ENCODE data around the gene ACAP3. TPM values are rescaled to one million over a fixed set of nuclear protein-coding genes. Genes with fewer than 3 reads are reported as not detected.

ACAP3 gene, protein sequence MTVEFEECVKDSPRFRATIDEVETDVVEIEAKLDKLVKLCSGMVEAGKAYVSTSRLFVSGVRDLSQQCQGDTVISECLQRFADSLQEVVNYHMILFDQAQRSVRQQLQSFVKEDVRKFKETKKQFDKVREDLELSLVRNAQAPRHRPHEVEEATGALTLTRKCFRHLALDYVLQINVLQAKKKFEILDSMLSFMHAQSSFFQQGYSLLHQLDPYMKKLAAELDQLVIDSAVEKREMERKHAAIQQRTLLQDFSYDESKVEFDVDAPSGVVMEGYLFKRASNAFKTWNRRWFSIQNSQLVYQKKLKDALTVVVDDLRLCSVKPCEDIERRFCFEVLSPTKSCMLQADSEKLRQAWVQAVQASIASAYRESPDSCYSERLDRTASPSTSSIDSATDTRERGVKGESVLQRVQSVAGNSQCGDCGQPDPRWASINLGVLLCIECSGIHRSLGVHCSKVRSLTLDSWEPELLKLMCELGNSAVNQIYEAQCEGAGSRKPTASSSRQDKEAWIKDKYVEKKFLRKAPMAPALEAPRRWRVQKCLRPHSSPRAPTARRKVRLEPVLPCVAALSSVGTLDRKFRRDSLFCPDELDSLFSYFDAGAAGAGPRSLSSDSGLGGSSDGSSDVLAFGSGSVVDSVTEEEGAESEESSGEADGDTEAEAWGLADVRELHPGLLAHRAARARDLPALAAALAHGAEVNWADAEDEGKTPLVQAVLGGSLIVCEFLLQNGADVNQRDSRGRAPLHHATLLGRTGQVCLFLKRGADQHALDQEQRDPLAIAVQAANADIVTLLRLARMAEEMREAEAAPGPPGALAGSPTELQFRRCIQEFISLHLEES
- total RNA-seq (10 to 100 TPM; 59.7 to 65.6 TPM), polyA plus RNA-seq (1 to 10 TPM; 5.4 to 6.9 TPM)

DNA sequence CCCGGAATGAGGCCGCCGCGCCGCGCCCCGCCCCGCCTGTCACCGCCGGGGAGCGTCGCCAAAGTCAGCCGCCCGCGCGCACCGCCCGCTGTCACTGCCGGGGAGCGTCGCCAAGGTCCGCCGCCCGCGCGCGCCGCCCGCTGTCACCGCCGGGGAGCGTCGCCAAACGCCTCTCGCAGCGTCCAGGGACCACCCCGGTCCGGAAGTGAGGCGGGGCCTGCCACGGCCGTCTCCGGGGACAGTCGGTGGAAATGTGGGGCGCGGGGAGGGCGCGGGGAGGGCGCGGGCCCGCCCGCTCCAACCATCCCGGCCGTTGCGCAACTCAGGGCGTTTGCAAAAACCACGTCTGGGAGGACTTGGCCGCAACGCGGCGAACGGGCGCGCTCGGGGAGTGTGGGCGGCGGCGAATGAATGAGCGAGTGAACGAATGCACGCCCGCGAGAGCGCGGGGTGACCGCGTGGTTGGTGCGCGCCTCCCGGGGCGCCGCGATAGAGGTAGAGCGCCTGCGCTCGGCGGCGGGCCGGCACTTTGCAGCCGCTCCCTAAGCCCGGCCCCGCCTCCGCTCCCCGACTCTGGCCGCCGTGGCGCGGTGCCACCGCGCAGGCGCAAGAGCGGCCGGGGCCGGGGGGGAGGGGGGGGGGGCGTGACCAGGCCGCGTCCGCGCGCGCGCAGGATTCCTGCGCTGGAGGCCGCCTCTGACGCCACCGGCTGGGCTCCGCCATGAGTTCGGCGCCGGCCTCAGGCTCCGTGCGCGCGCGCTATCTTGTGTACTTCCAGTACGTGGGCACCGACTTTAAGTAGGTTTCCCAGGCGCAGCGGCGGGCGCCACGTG lies at the start of gene ACAP3, which contains the start of gene PUSL1:
Gene ACAP3 (minus strand): TSS at position 8 of the 833 bp plus-strand sequence. CDS start 115 bp downstream, outside the sequence.
Gene PUSL1 (plus strand): TSS at position 675 of the 833 bp plus-strand sequence. CDS start 47 bp downstream, at position 722.
- CTCF ChIA-PET (ENCODE audit: partially characterized antibody) = no interaction called here

DNA sequence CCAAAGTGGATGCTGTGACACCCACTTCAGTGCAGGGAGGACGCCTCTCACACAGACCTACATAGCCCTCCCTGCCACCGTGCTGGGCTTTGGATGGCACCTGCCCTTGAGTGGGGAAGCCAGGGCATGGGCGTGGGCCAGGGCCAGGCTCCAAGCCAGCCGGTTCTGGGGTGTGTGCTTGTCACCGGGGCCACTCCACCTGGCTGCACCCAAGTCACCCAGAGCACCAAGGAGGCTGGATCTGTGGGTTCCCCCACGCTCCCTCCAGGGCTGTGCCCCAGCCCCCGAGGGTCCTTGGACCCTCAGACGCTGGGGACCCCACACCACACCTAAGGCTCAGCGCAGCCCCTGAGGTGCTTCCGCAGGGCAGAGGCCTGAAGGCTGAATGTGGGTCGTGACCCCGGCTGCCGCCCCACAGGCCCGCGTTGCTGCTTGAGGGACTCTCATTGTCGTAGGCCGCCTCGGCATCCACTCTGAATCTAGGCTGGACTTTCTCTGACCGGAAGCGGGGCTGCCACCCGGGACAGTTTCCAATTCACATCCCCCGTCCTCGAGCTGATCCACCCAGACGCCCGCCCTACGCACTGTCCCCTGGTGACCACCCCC lies 49.2 kb upstream of the ACAP3 start:
- no peak overlapping the region for H3K4me3 ChIP-seq (ENCODE audit: low read length in 2 of 2)
- no peaks in the 10 kb centered on the region for H3K9me3 ChIP-seq (ENCODE audit: control insufficient read depth in 1 of 2, low read length in 2 of 2)
- POLR2A ChIA-PET (ENCODE audit: partially characterized antibody) = interaction anchor here (0.6 kb wide), 1 partner anchor 337 kb away, joined by 3 read pairs; no protein-coding TSS in a partner anchor
- no peaks in the 10 kb centered on the region for H3K36me3 Mint-ChIP-seq
- H3K9me3 Mint-ChIP-seq = peaks cover 0 to 2% (median 0%) of the 10 kb centered on the region in 8 donors
- no peak overlapping the region for H3K27ac Mint-ChIP-seq
- H3K27ac ChIP-seq (ENCODE audit: low read depth, low read length) = no peak overlapping the region
- H3K36me3 ChIP-seq (ENCODE audit: insufficient read depth, low read length) = no peaks in the 10 kb centered on the region
- H3K27me3 ChIP-seq (ENCODE audit: insufficient read depth, low read length) = no peaks in the 10 kb centered on the region
- H3K4me1 Mint-ChIP-seq = peaks cover 6 to 26% (median 13%) of the 10 kb centered on the region in 4 donors
- peaks cover 6 to 17% of the 10 kb centered on the region in 2 donors for H3K27me3 Mint-ChIP-seq
- CTCF ChIA-PET (ENCODE audit: partially characterized antibody) = no interaction called here
- no peak overlapping the region for H3K4me3 Mint-ChIP-seq
- DNase-seq = no peak
- intact Hi-C loops (cut with micrococcal nuclease) = no loop called here
- peaks cover 26% of the 10 kb centered on the region for H3K4me1 ChIP-seq (ENCODE audit: insufficient read depth, low read length)

More for the DNA sequence above, at the start of gene ACAP3, which contains the start of gene PUSL1:
- Mint-ChIP-seq H3K36me3 (peaks cover 0 to 12% of the 10 kb centered on the region in 2 donors), H3K27me3 (no peaks in the 10 kb centered on the region), H3K4me1 (peaks cover 13 to 29% (median 20%) of the 10 kb centered on the region in 4 donors), H3K27ac (peak within 1 kb of the TSS; percentile 89 to 96 (median 91)), H3K9me3 (peaks cover 0 to 2% (median 0%) of the 10 kb centered on the region in 8 donors), H3K4me3 (peak within 1 kb of the TSS; percentile 86 to 92 (median 89))
- Histone ChIP-seq H3K4me3 (ENCODE audit: low read length in 2 of 2) (peak within 1 kb of the TSS; percentile 61 to 83), H3K4me1 (ENCODE audit: insufficient read depth, low read length) (peaks cover 36% of the 10 kb centered on the region), H3K36me3 (ENCODE audit: insufficient read depth, low read length) (peaks cover 12% of the 10 kb centered on the region), H3K27ac (ENCODE audit: low read depth, low read length) (peak within 1 kb of the TSS; percentile 77), H3K9me3 (ENCODE audit: control insufficient read depth in 1 of 2, low read length in 2 of 2) (no peaks in the 10 kb centered on the region), H3K27me3 (ENCODE audit: insufficient read depth, low read length) (no peaks in the 10 kb centered on the region)
- peak; percentile 92 to 94 (median 92) for DNase-seq
- intact Hi-C loops (cut with micrococcal nuclease) = loop anchor here (1.0 kb wide), 7 partner anchors 16 to 239 kb away; partner anchors contain the start of genes AURKAIP1, B3GALT6, C1orf159 and CPTP
- POLR2A ChIA-PET (ENCODE audit: partially characterized antibody) = interaction anchor here (3.4 kb wide), 1 partner anchor 17 kb away, joined by 14 read pairs; no protein-coding TSS in a partner anchor

DNA sequence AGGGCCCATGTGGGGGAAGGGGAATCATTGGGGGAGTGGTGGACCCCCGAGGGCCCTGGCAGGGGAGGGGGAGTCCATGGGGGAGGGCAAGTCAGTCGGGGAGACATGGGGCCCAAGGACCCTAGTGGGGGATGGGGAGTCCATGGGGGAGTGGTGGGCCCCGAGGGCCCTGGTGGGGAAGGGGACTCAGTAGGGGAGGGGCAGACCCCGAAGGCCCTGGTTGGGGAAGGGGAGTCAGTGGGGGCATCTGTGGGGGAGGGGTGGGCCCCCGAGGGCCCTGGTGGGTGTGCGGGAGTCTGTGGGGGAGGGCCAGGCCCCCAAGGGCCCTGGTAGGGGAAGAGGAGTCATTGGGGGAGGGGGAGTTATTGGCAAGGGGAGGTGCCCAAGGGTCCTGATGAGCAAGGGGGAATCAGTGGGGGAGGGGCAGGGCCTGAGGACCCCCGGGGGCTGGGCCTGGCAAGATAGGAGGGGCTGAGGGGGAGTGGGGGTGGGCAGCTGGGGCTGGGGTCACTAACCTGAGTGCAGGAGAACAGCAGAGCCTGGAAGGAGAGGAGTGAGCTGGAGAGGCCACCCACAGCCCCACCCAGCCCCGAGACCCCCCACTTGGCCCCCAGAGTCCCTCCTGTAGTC lies 48.6 kb upstream of the ACAP3 start:
- Histone ChIP-seq H3K4me1 (ENCODE audit: insufficient read depth, low read length) (peaks cover 26% of the 10 kb centered on the region), H3K9me3 (ENCODE audit: control insufficient read depth in 1 of 2, low read length in 2 of 2) (no peaks in the 10 kb centered on the region), H3K27me3 (ENCODE audit: insufficient read depth, low read length) (no peaks in the 10 kb centered on the region), H3K27ac (ENCODE audit: low read depth, low read length) (no peak overlapping the region), H3K4me3 (ENCODE audit: low read length in 2 of 2) (no peak overlapping the region), H3K36me3 (ENCODE audit: insufficient read depth, low read length) (no peaks in the 10 kb centered on the region)
- ChIA-PET CTCF (ENCODE audit: partially characterized antibody) (interaction anchor here (1.2 kb wide), 1 partner anchor 15 kb away, joined by 3 read pairs; no protein-coding TSS in a partner anchor), POLR2A (ENCODE audit: partially characterized antibody) (no interaction called here)
- Mint-ChIP-seq H3K27me3 (peaks cover 6 to 17% of the 10 kb centered on the region in 2 donors), H3K27ac (no peak overlapping the region), H3K4me3 (no peak overlapping the region), H3K36me3 (no peaks in the 10 kb centered on the region), H3K9me3 (peaks cover 0 to 2% (median 0%) of the 10 kb centered on the region in 8 donors), H3K4me1 (peaks cover 6 to 27% (median 13%) of the 10 kb centered on the region in 4 donors)
- no peak for DNase-seq
- intact Hi-C loops (cut with micrococcal nuclease) = no loop called here

DNA sequence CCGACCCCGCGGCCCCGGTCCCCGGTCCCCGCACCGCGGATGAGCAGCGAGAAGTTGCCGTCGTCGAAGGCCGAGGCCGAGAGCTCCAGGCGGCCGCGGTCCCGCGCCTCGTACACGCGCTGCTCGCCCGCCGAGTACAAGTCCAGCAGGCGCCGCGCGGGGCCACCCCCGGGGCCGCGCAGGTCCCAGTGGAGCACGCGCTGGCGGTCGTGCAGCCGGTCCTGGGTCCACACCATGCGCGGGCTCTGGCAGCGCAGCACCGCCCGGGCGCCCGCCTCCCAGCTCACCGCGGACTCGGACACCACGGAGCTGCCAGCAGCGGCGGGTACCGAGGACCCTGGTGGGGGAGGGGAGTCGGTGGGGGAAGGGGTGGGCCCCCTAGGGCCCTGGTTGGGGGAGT lies 47.7 kb upstream of the ACAP3 start:
- DNase-seq = no peak
- intact Hi-C loops (cut with micrococcal nuclease) = no loop called here
- Mint-ChIP-seq H3K9me3 (peaks cover 0 to 2% (median 0%) of the 10 kb centered on the region in 8 donors), H3K27ac (no peak overlapping the region), H3K4me3 (no peak overlapping the region), H3K36me3 (no peaks in the 10 kb centered on the region), H3K4me1 (peaks cover 2 to 27% (median 11%) of the 10 kb centered on the region in 4 donors), H3K27me3 (peaks cover 6 to 17% of the 10 kb centered on the region in 2 donors)
- H3K36me3 ChIP-seq (ENCODE audit: insufficient read depth, low read length) = no peaks in the 10 kb centered on the region
- POLR2A ChIA-PET (ENCODE audit: partially characterized antibody) = interaction anchor here (0.7 kb wide), 1 partner anchor 44 kb away, joined by 3 read pairs; the partner anchor contains the start of gene CCNL2
- no peak overlapping the region for H3K4me3 ChIP-seq (ENCODE audit: low read length in 2 of 2)
- H3K9me3 ChIP-seq (ENCODE audit: control insufficient read depth in 1 of 2, low read length in 2 of 2) = no peaks in the 10 kb centered on the region
- CTCF ChIA-PET (ENCODE audit: partially characterized antibody) = interaction anchor here (1.2 kb wide), 1 partner anchor 16 kb away, joined by 3 read pairs; no protein-coding TSS in a partner anchor
- peaks cover 26% of the 10 kb centered on the region for H3K4me1 ChIP-seq (ENCODE audit: insufficient read depth, low read length)
- no peaks in the 10 kb centered on the region for H3K27me3 ChIP-seq (ENCODE audit: insufficient read depth, low read length)
- H3K27ac ChIP-seq (ENCODE audit: low read depth, low read length) = no peak overlapping the region

DNA sequence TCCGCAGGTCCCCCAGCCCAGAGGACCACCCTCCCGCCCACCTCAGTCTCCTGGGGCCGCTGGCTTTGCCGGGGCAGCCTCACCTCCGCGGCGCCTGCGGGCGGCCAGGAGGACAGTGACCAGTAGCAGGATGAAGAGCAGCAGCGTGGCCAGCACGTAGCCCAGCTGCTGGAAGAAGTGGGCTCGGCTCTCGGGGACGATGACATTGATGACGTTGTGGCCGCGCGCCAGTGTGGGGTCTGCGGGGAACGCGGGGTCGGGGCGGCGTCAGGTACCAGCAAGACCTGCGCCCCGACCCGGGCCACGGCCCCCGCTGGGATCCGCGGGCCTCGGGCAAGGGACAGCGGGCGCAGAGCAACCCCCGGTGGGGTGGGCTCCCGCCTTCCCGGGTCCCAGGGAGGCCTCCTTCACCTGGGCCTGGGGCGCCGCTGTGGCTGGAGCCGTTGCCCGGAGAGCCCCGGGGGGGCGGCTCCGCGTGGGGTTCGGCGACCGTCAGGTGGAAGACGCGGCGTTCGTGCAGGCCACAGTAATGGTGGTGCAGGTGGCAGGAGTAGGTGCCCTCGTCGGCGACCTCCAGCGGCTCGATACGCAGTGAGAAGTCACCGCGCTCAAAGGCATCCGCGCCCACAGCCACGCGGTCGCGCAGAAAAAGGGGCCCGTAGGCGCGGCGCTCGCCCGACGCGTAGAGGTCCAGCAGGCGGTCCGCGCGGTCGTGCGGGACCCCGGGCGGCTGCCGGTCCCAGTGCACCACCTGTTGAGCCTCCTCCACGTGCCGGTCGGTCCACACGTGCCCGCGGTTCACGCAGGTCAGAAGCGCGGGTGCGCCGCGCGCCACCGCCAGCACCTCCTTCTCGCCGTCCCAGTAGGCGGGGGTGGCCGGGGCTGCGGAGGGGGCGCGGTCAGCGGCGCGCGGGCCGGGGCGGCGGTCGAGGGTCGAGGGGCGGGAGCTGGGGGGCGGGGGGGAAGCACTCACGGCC lies 46.8 kb upstream of the ACAP3 start:
- intact Hi-C loops (cut with micrococcal nuclease) = no loop called here
- no peaks in the 10 kb centered on the region for H3K27me3 ChIP-seq (ENCODE audit: insufficient read depth, low read length)
- no peaks in the 10 kb centered on the region for H3K9me3 ChIP-seq (ENCODE audit: control insufficient read depth in 1 of 2, low read length in 2 of 2)
- DNase-seq = peak in 1 of 5 donors; percentile 32
- Mint-ChIP-seq H3K9me3 (peaks cover 0 to 2% (median 0%) of the 10 kb centered on the region in 8 donors), H3K36me3 (no peaks in the 10 kb centered on the region), H3K27ac (peak overlapping the region in 1 of 7 donors; percentile 30), H3K4me1 (peaks cover 2 to 26% (median 11%) of the 10 kb centered on the region in 4 donors), H3K4me3 (peak overlapping the region in 5 of 8 donors; percentile 20 to 57 (median 38)), H3K27me3 (peaks cover 6 to 17% of the 10 kb centered on the region in 2 donors)
- H3K4me1 ChIP-seq (ENCODE audit: insufficient read depth, low read length) = peaks cover 26% of the 10 kb centered on the region
- H3K4me3 ChIP-seq (ENCODE audit: low read length in 2 of 2) = no peak overlapping the region
- H3K27ac ChIP-seq (ENCODE audit: low read depth, low read length) = no peak overlapping the region
- ChIA-PET CTCF (ENCODE audit: partially characterized antibody) (interaction anchor here (0.9 to 1.2 kb wide), 2 partner anchors 17 to 18 kb away, joined by 3 read pairs; no protein-coding TSS in a partner anchor), POLR2A (ENCODE audit: partially characterized antibody) (interaction anchor here (0.7 to 3.5 kb wide), 4 partner anchors 15 to 44 kb away, joined by 3 to 24 read pairs (median 3); partner anchors contain the start of genes AURKAIP1 and CCNL2)
- no peaks in the 10 kb centered on the region for H3K36me3 ChIP-seq (ENCODE audit: insufficient read depth, low read length)
